Cardiac fibroblast (primary cell): Measurements from ENCODE around the gene NFIB.
A peak's percentile ranks its signal among the peaks of the same experiment; 100 is the strongest.

Experiments used
- DNase-seq, 2 donors: peaks; one replicate each; pipeline versions ENCODE4 v3.0.0 to v3.0.0-alpha.2; 2010; ENCODE audit warnings: low read depth in 2 of 2
- H3K4me3 ChIP-seq, 2 donors: replicated peaks in 1 of 2; 1 replicate in 1 of 2; 2 replicates in 1 of 2; pipeline ENCODE4 v1.5.1; 2011; ENCODE audit warnings: low read depth in 2 of 2, low read length in 2 of 2, mild to moderate bottlenecking in 2 of 2, moderate library complexity in 1 of 2
- CTCF ChIP-seq: IDR thresholded peaks from one replicate; pipeline ENCODE4 v1.5.1; 2011; ENCODE audit warnings: low read depth, mild to moderate bottlenecking, low read length, inconsistent platforms

Gene NFIB

DNA sequence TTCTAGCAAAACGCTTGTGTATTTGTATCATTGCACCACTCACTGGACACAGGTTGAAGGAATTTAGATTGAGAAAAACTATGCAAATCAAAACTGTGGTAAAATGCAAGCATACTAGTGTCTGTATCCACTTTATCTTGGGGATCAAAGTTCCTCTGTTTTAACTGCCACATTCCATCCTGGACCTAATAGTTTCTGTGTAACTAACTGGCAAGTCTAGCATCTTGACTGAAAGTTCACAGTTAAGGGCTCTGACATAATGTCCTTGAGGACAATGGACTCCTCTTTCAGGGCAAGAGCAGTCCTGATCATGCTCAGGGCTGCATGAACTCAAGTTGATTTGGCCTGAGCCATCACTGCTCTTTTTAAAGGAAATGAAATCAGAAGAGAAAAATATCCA is 30.7 kb downstream of the NFIB start:
- no peak for TF ChIP-seq CTCF
- DNase-seq = peak in 1 of 2 donors; percentile 52
- H3K4me3 ChIP-seq = no peak overlapping the region

- no peak for DNase-seq
- H3K4me3 ChIP-seq = no peak overlapping the region
- no peak for TF ChIP-seq CTCF
Observed at GRCh38 chr9:14281876-14282275, 32.1 kb downstream of the NFIB start.

DNA sequence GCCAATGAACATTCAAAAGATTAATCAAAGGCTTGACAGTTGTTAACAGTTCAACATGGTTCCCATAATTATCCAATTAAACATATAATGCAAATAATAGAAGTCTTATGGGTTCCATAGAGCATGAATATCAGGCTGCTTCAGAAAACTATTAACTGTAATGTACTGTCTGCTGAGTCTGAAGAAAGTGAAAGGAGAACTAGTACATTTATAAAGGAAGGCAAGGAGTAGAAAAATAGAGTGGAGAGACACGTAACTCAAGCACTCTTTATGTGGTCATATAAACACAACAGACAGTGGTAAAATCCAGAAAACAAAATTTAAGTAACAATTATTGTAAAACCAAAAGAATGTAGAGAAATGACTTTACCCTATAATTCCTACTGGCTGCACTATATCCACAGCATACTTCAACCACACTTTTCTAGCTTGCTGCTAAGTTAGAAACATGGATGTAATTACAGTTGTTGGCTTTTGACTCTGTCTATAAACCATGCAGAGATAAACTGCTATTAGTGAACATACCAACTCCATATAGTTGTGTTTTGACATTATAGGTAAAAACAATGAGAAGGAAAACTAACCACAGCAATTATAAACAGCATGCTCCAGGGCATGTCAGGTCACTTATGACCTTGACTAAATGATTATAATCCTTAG is 32.7 kb downstream of the NFIB start:
- no peak for TF ChIP-seq CTCF
- no peak overlapping the region for H3K4me3 ChIP-seq
- DNase-seq = no peak

GRCh38 chr9:14279671-14280070 is 34.3 kb downstream of the NFIB start:
- TF ChIP-seq CTCF = no peak
- peak in 1 of 2 donors; percentile 41 for DNase-seq
- no peak overlapping the region for H3K4me3 ChIP-seq

DNA sequence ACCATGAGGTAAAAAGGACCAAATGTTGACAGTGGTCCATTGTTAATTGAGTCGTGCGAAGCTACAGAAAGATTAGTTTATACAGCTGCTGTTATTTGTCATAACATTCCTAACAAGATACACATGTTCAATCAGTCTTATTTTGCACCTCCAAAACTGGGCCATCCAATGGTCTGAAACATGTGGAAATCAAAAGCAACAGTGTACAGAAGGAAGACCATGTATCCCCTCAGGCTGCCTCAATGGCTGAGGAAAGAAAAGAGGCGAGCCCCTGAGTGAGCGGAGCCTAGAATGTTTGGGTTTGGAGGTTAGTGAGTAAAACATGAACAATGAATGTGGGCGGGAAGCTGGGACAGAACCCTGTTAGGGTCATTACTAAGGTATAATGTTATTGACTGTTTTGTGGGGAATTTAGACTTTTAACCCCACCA is 35.6 kb downstream of the NFIB start:
- TF ChIP-seq CTCF = no peak
- peak; percentile 32 to 85 for DNase-seq
- H3K4me3 ChIP-seq = no peak overlapping the region

GRCh38 chr9:14277761-14278160 is 36.2 kb downstream of the NFIB start:
- peak in 1 of 2 donors; percentile 32 for DNase-seq
- no peak for TF ChIP-seq CTCF
- H3K4me3 ChIP-seq = no peak overlapping the region

DNA sequence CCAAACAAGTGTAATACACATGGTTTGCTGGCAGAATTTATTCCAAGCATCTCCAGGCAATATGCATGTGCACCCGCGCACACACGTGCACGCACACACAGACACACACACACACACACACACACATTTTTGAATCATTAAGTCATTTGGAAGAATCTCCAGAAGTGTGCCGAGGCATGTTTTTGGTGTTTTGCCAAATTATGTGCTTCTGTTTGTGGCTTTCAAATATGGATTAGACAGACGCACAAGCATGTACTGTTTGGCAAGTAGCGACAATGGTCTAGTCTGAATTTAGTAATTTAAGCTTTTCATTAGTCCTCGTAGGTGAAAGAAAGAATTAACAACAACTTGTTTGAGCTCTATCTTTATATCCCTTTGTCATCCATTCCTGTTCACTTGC is 36.7 kb downstream of the NFIB start:
- no peak for TF ChIP-seq CTCF
- DNase-seq = peak; percentile 88 to 89
- no peak overlapping the region for H3K4me3 ChIP-seq
